GM12891 (cell line): ENCODE results near the gene ADAMTS13.

Source experiments
- DNase-seq: peaks from one replicate; pipeline ENCODE4 v3.0.0; 2011; ENCODE audit warnings: low spot score; ENCODE audit not compliant: insufficient read length
- FAIRE-seq: peaks from 2 replicates; lab custom pipeline; 2011; peaks lifted over from hg19 to GRCh38; lab: Jason Lieb, UNC
- PAX5 ChIP-seq: IDR thresholded peaks from 2 replicates; pipeline ENCODE4 v1.6.1; 2011; ENCODE audit warnings: low read length, moderate library complexity, mild to moderate bottlenecking; ENCODE audit not compliant: insufficient read depth, severe bottlenecking
- POLR2A ChIP-seq: IDR thresholded peaks from 2 replicates; pipeline ENCODE4 v1.6.1; 2011; ENCODE audit warnings: low read depth, low read length, control low read depth
- POLR2AphosphoS5 ChIP-seq: IDR thresholded peaks from 2 replicates; pipeline ENCODE4 v1.6.1; 2011; ENCODE audit warnings: low read depth, low read length, control low read depth
- POU2F2 ChIP-seq: IDR thresholded peaks from 2 replicates; pipeline ENCODE4 v1.6.1; 2011; ENCODE audit warnings: low read depth, mild to moderate bottlenecking, control low read depth, low read length, moderate library complexity
- SPI1 ChIP-seq: IDR thresholded peaks from 2 replicates; pipeline ENCODE4 v1.6.1; 2011; ENCODE audit warnings: low read depth, low read length, control low read depth
- TAF1 ChIP-seq: IDR thresholded peaks from 2 replicates; pipeline ENCODE4 v1.6.1; 2011; ENCODE audit warnings: low read depth, low read length, control low read depth

Gene ADAMTS13

DNA sequence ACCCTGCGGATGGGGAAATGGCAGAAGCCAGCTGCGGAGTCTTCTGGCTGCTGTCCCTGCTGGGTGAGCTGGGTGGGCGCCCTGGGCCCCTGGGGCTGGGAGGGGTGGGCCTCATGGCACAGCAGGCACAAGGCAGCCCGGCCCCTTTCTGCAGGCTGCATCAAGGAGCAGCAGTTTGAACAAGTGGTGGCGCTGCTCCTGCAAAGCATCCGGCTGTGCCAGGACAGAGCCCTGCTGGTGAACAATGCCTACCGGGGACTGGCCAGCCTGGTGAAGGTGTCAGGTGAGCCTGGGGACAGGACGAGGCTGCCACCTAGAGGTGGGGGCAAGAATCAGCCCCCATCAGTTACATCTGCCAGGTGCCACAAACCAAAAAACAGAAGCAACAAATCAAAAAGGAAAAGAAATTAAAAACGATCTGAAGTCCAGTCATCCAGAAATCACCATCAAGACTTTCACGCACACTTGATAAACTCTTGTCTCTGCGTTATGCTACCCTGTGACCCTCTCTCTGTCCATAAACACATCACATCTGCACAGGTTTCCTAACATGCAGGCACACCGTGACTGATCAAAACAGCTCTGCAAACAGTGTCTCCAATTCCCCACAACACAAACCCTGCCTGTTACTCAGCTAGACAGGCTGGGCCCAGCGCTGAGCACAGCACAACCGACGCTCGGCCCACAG is 18.3 kb upstream of the ADAMTS13 start:
- TF ChIP-seq POU2F2 (no peak), POLR2A (peak; percentile 27; the same call in 1 of the 2 replicates), POLR2AphosphoS5 (no peak; the same call in 1 of the 2 replicates), TAF1 (no peak), PAX5 (no peak)
- FAIRE-seq (no peak), DNase-seq (peak; percentile 59)

DNA sequence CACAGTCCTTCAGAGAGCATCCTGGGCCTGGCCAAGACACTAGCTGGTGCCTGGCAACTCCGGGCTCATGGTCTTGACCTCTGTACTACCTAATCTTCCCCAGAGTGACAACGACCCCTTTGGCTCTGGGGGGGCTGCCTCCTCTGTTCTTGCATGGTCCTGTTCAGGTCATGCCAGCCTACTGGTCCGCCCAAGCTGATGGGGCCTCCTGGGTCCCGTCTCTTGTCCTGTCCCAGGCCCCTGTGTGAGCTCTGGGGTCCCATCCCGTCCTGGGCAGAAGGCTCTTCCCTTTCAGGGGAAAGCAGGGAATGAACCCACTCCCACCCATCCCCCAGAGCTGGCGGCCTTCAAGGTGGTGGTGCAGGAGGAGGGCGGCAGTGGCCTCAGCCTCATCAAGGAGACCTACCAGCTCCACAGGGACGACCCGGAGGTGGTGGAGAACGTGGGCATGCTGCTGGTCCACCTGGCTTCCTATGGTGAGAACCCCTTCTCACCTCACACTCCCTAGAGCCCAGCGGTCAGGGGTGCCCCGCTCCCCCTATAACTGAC is 17.6 kb upstream of the ADAMTS13 start:
- no peak for FAIRE-seq
- DNase-seq = no peak
- TF ChIP-seq SPI1 (no peak), POU2F2 (no peak), POLR2A (no peak), POLR2AphosphoS5 (no peak), PAX5 (no peak), TAF1 (no peak)

DNA sequence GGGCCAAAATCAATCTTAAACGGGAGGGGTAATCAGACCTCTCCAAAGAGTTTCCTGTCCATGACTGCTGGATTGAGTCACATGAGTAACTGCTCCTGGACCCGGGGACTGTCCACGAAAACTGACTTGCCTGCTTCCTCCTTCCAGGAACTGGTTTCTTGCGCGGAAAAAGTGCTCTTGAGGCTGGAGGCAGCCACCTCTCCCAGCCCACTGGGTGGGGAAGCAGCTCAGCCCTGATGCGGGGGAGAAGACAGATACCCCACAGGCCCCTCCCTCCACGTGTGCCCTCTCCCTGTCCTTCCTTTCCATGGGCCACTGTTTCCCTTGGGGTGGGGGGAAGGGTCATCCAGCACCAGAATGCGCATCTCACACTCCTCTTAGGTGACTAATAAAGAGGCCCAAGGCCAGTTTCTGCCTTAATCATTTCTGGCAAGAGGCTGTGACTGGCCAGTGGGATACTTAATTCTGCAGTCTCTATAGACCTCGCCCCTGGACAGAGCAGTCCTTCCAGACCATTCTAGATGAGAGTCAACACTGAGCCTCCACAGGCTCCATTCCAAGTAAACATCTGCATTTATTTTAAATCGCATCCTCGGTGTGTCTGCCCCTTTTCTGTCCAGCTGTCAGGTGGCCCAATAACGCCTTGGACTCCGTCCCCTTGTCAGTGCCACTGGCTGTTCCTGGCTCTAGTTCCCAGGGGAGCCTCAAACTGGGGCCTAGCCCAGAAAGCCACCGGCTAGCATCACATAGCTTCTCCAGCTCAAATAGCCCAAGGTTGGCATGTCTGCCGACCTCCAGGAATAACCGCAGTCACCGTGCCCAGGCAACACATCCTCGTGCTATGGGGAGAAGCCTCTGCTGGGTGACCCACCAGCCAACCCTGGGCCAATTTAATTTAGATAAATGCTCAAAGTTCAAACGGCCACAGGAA is 16.4 kb upstream of the ADAMTS13 start:
- no peak for DNase-seq
- TF ChIP-seq PAX5 (no peak), POLR2A (no peak), POU2F2 (no peak), TAF1 (no peak), SPI1 (no peak), POLR2AphosphoS5 (no peak)
- no peak for FAIRE-seq

GRCh38 chr9:133406480-133407307 is 15.5 kb upstream of the ADAMTS13 start:
- peak; percentile 96 for FAIRE-seq
- TF ChIP-seq PAX5 = no peak
- no peak for TF ChIP-seq POU2F2
- TF ChIP-seq SPI1 = no peak
- no peak for TF ChIP-seq POLR2A
- TF ChIP-seq TAF1 = no peak
- no peak for TF ChIP-seq POLR2AphosphoS5
- peak; percentile 90 for DNase-seq

GRCh38 chr9:133408042-133408441 is 14.1 kb upstream of the ADAMTS13 start:
- DNase-seq = no peak
- TF ChIP-seq POLR2A (no peak), POU2F2 (no peak), SPI1 (no peak), PAX5 (no peak), TAF1 (no peak), POLR2AphosphoS5 (no peak)
- FAIRE-seq = no peak

GRCh38 chr9:133415170-133415569 is 7.0 kb upstream of the ADAMTS13 start:
- DNase-seq (no peak), FAIRE-seq (no peak)

DNA sequence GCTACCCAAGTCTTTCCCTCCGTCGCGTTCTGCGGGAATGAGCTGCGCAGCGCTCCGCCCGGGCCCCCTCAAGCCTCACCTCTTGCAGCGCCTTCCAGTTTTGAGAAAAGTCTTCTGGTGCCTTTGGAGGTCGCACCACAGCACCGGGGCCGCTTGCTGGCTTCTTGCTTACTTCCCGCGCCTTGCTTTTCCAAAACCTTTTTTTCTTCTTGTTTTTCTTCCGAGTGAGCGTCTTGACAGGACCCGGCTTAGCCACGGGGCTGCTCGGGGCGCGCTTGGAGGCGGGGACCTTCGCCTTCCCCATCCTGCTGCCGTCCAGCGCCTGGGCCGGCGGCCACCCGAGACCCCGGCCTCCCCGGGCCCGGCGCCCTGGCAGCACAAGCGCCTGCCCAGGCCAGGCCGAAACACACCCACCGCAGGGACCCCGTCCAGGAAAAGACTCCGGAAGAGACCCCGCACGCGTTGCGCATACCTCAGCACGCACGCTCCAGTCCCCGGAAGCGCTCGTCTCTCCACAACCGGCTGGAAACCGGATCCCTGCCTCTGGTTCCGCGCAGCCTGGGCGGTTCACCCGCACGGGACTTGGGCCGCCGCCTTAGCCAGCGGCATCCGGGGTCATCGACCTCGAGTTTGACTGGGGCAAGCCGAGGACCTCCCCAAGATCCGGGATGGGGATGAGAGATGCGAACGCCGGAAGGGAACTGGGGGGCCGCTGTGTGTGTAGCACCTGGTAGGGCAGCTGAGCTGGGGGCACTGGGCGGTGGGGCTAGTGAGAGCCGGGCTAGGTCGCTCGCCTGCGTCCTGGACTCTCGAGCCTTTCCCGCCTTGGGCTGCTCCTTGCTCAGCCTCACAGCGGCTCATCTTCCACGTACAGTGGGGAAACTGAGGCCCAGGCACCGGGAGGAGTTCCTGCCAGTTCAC is 4.4 kb upstream of the ADAMTS13 start, which contains the start of gene REXO4:
Gene REXO4, minus strand, starts transcription at position 470 of the 921 bp plus-strand sequence. Its CDS starts 166 bp downstream, at position 304.
- FAIRE-seq (peak; percentile 82), DNase-seq (peak; percentile 83)
- TF ChIP-seq POU2F2 (peak; percentile 65; the same call in 1 of the 2 replicates), POLR2AphosphoS5 (peak; percentile 60; the same call in 1 of the 2 replicates), POLR2A (peak; percentile 63), PAX5 (no peak), SPI1 (no peak), TAF1 (peak; percentile 85)

More at GRCh38 chr9:133415170-133415569, 7.0 kb upstream of the ADAMTS13 start:
- no peak for TF ChIP-seq POU2F2
- peak; percentile 80 for TF ChIP-seq SPI1
- TF ChIP-seq PAX5 = no peak

DNA sequence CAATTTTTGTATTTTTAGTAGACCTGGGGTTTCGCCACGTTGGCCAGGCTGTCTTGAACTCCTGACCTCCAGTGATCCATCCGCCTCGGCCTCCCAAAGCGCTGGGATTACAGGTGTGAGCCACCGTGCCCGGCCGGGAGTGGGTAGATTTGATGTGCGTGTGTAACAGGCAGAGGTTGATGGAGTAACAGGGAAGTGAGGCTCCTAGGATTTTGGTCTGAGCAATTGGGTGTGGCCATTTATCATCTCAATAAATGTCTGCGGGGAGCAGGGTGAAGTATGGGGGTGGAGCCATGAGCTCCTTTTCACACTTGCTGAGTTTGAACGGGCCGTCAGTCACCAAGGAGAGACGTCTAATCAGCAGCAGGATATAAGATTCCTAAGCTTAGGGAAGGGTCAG is 3.2 kb upstream of the ADAMTS13 start:
- DNase-seq (no peak), FAIRE-seq (no peak)
- no peak for TF ChIP-seq POLR2A
- TF ChIP-seq POU2F2 = no peak

- no peak for DNase-seq
- TF ChIP-seq POU2F2 = peak; percentile 97
- peak; percentile 32 for TF ChIP-seq PAX5
- no peak for TF ChIP-seq TAF1
- no peak for TF ChIP-seq POLR2AphosphoS5
- TF ChIP-seq SPI1 = peak; percentile 74
- peak; percentile 36; the same call in 1 of the 2 replicates for TF ChIP-seq POLR2A
- peak; percentile 84 for FAIRE-seq
Measured at GRCh38 chr9:133420392-133420827, 1.8 kb upstream of the ADAMTS13 start.
